Endothelial cell of umbilical vein (primary cell): Measurements from ENCODE around the gene PANX2. TPM values are rescaled to one million over a fixed set of nuclear protein-coding genes. Genes with fewer than 3 reads are reported as not detected.

Source experiments
- BruUV-seq: library from RNA; stranded (reverse); fragments of 400-500 nt; replicated peaks from 2 replicates; lab custom pipeline; 2021; lab: Mats Ljungman, UMichigan
- CTCF ChIA-PET: fragments of 300-600, 350-600 bp; sonication (Branson Sonifier 250); formaldehyde crosslinking; loops from one replicate; lab custom pipeline; 2021; ENCODE audit warnings: antibody characterized with exemption, inconsistent platforms; lab: Charles Lee
- POLR2A ChIA-PET: fragments of 300-600, 350-600 bp; sonication (Branson Sonifier 250); formaldehyde crosslinking; loops from one replicate; lab custom pipeline; 2021; ENCODE audit warnings: antibody characterized with exemption, inconsistent platforms; lab: Charles Lee
- DNase-seq: peaks from one replicate; pipeline ENCODE4 v3.0.0-alpha.2; 2011; ENCODE audit warnings: low read depth, low spot score
- FAIRE-seq: peaks from 2 replicates; lab custom pipeline; 2011; peaks lifted over from hg19 to GRCh38; lab: Jason Lieb, UNC
- H2AFZ ChIP-seq: 2 replicates; pipeline ENCODE4 v1.6.0; 2012; ENCODE audit warnings: low read depth, low read length, control low read depth, inconsistent platforms
- H3K27ac ChIP-seq: 2 replicates; pipeline ENCODE4 v1.5.1; 2011; ENCODE audit warnings: low read depth, mild to moderate bottlenecking, control low read depth, low read length, moderate library complexity; ENCODE audit not compliant: insufficient read depth
- H3K27me3 ChIP-seq, 2 experiments: 2 replicates each; pipeline versions ENCODE4 v1.6.0 to v1.6.1; 2011; ENCODE audit warnings: low read length in 2 of 2, mixed read lengths in 1 of 2; ENCODE audit not compliant: control insufficient read depth in 2 of 2, insufficient read depth in 2 of 2
- H3K36me3 ChIP-seq, 2 experiments: 2 replicates in 1 of 2; 3 replicates in 1 of 2; pipeline ENCODE4 v1.5.1; 2011; ENCODE audit warnings: low read length in 2 of 2, mild to moderate bottlenecking in 1 of 2, moderate library complexity in 1 of 2; ENCODE audit not compliant: control insufficient read depth in 2 of 2, insufficient read depth in 2 of 2; ENCODE audit errors: extremely low read depth in 1 of 2
- H3K4me1 ChIP-seq: 3 replicates; pipeline ENCODE4 v1.5.1; 2011; ENCODE audit warnings: mild to moderate bottlenecking, low read length; ENCODE audit not compliant: control insufficient read depth, insufficient read depth; ENCODE audit errors: extremely low read depth
- H3K4me2 ChIP-seq: 2 replicates; pipeline ENCODE4 v1.6.1; 2011; ENCODE audit warnings: low read length, control low read depth, mixed read lengths; ENCODE audit not compliant: insufficient read depth
- H3K4me3 ChIP-seq, 3 experiments: fragments of 200-600 bp in 1 of 3; sonication (generic), shearing (Covaris generic) in 1 of 3; replicated peaks in 1 of 3; 2 replicates each; pipeline ENCODE4 v1.5.1; 2011 to 2016; ENCODE audit warnings: control low read depth in 3 of 3, low read length in 3 of 3, mild to moderate bottlenecking in 2 of 3, inconsistent platforms in 1 of 3, low read depth in 1 of 3, moderate library complexity in 1 of 3; ENCODE audit not compliant: insufficient read depth in 1 of 3
- H3K79me2 ChIP-seq: 2 replicates; pipeline ENCODE4 v1.6.0; 2012; ENCODE audit warnings: low read length, inconsistent platforms; ENCODE audit not compliant: control insufficient read depth, insufficient read depth
- H3K9ac ChIP-seq: replicated peaks from 2 replicates; pipeline ENCODE3; 2011; ENCODE audit warnings: low read length, control low read depth; ENCODE audit not compliant: insufficient read depth; ENCODE audit errors: extremely low read depth
- H3K9me1 ChIP-seq: replicated peaks from 3 replicates; pipeline ENCODE4 v1.6.0; 2011; ENCODE audit warnings: mild to moderate bottlenecking, low read length; ENCODE audit not compliant: control insufficient read depth, insufficient read depth; ENCODE audit errors: extremely low read depth
- H3K9me3 ChIP-seq: replicated peaks from 2 replicates; pipeline ENCODE4 v1.5.1; 2012; ENCODE audit warnings: low read length, inconsistent platforms; ENCODE audit not compliant: control insufficient read depth, insufficient read depth
- H4K20me1 ChIP-seq: replicated peaks from 2 replicates; pipeline ENCODE3; 2011; ENCODE audit warnings: mild to moderate bottlenecking, low read length; ENCODE audit not compliant: control insufficient read depth, insufficient read depth; ENCODE audit errors: extremely low read depth
- CTCF ChIP-seq, 2 donors: IDR thresholded peaks; 1 replicate in 1 of 2; 2 replicates in 1 of 2; pipeline ENCODE4 v1.5.1; 2011; ENCODE audit warnings: low read length in 2 of 2, mild to moderate bottlenecking in 2 of 2, moderate library complexity in 2 of 2, control low read depth in 1 of 2, inconsistent platforms in 1 of 2, low read depth in 1 of 2; ENCODE audit not compliant: insufficient read depth in 1 of 2; ENCODE audit errors: extremely low read depth in 1 of 2
- EZH2 ChIP-seq: IDR thresholded peaks from 2 replicates; pipeline ENCODE4 v1.6.1; 2012; ENCODE audit warnings: borderline replicate concordance, low read depth, mild to moderate bottlenecking, moderate library complexity, low read length, inconsistent platforms; ENCODE audit not compliant: severe bottlenecking
- FOS ChIP-seq: IDR thresholded peaks from 2 replicates; pipeline ENCODE4 v1.6.1; 2011; ENCODE audit warnings: mild to moderate bottlenecking, low read length, moderate library complexity, borderline replicate concordance; ENCODE audit not compliant: insufficient read depth
- GATA2 ChIP-seq: IDR thresholded peaks from 2 replicates; pipeline ENCODE4 v1.7.0; 2011; ENCODE audit warnings: low read depth, mild to moderate bottlenecking, moderate library complexity, mixed read lengths, low read length; ENCODE audit not compliant: insufficient read length, insufficient read depth
- JUN ChIP-seq: IDR thresholded peaks from 2 replicates; pipeline ENCODE4 v1.6.1; 2011; ENCODE audit warnings: borderline replicate concordance, low read depth; ENCODE audit not compliant: insufficient read length, insufficient read depth
- MYC ChIP-seq: IDR thresholded peaks from one replicate; pipeline ENCODE4 v1.6.1; 2011; ENCODE audit warnings: mild to moderate bottlenecking, low read depth, low read length
- POLR2A ChIP-seq: IDR thresholded peaks from 2 replicates; pipeline ENCODE4 v1.6.1; 2012; ENCODE audit warnings: low read depth, mild to moderate bottlenecking, control low read depth, low read length
- POLR2AphosphoS5 ChIP-seq: IDR thresholded peaks from 2 replicates; pipeline ENCODE4 v1.6.1; 2012; ENCODE audit warnings: low read depth, mild to moderate bottlenecking, control low read depth, low read length, moderate library complexity; ENCODE audit not compliant: insufficient read depth
- dilution Hi-C: fragments of 300-500 bp; cut with MboI; formaldehyde crosslinking; loops from one replicate; pipeline ENCODE4 v1.15.0; 2019; ENCODE audit warnings: low sequenced_read_pairs; ENCODE audit not compliant: extremely low pct_ligation_motif_present
- intact Hi-C: fragments of 100-400 bp; cut with micrococcal nuclease; formaldehyde crosslinking; loops from one replicate; pipeline ENCODE4 v1.10.0; 2022
- polyA plus RNA-seq, 4 experiments: library from polyadenylated mRNA; depleted of rRNA in 3 of 4; stranded (reverse) in 3 of 4; unstranded in 1 of 4; fragments of >200 nt; gene quantifications; 2 replicates each; pipeline versions ENCODE4 v1.2.1 to v1.2.3, GENCODE V29; 2011 to 2012; ENCODE audit warnings: missing spikeins in 1 of 4
- total RNA-seq: library from RNA; stranded (reverse); gene quantifications from 2 replicates; pipeline ENCODE4 v1.2.3, GENCODE V29; 2021
- TF ChIP-seq, protein P1 (sequence below): IDR thresholded peaks from 2 replicates; pipeline ENCODE4 v1.6.1; 2011; ENCODE audit not compliant: insufficient read depth, insufficient read length

PANX2 gene
- total and polyA plus RNA-seq, 2 donors (not counting 3 experiments of a cell fraction or from before 2014, with no cell fraction given): 2.5 to 5.1 TPM

DNA sequence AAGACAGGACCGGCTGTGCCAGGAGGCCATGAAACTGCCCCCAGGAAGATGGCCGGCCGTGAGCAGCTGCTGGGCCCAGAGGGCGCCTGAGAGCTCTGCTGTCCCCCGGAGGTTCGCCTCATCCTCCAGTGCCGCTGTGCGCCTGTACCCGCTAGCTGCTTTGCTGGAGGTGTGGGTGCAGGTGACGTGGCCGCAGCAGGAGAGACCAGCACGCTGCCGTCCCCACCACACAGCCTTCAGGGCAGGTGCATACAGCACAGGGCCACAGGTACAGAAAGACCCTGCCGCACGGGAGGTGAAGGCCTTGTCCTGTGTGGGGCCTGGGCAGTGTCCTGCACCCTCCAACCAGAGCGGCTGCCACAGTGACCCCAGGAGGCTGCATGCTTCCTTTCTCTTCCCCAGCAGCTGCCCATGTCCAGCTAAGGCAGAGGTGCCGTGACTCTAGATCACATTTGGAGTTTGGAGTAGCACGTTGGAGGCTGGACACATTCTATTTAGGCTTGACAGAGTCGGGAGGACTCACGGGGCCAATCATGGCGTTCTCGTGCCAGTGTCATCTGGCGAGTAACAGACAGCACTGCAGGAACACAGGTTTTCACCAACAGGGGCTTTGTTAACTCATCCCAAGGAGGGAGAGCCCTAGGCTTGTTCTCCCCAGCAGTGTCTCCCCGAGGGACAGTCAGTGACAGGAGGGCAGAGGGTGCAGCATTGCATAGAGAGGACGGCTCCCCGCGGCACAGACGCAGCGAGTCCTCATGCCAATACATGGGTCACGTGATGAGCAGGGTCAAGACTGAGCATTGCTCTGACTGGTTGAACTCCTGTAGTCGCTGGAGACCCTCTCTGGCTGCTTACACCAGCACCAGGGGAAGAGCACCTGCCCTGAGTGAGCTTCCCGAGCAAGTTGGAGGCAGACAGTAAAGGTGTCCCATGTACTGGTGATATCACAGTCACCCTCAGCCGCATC, 18.7 kb upstream of the PANX2 start:
- Histone ChIP-seq H3K9me3 (no peaks in the 10 kb centered on the region), H3K27ac (no peak overlapping the region), H3K4me1 (no peaks in the 10 kb centered on the region), H3K4me3 (no peak overlapping the region), H3K4me2 (no peak overlapping the region), H4K20me1 (no peaks in the 10 kb centered on the region), H3K36me3 (peaks cover 15 to 39% of the 10 kb centered on the region in 2 experiments), H3K27me3 (no peaks in the 10 kb centered on the region), H2AFZ (no peak overlapping the region), H3K9me1 (no peaks in the 10 kb centered on the region), H3K79me2 (no peaks in the 10 kb centered on the region), H3K9ac (no peak overlapping the region)
- DNase-seq (no peak), FAIRE-seq (no peak)
- no peak for TF ChIP-seq FOS
- no peak for TF ChIP-seq GATA2
- TF ChIP-seq MYC: no peak
- TF ChIP-seq POLR2AphosphoS5: no peak
- TF ChIP-seq CTCF (IDR thresholded peaks at IDR 0.05; ENCODE audit: extremely low read depth in 1 of 2, insufficient read depth in 1 of 2, low read depth in 1 of 2, low read length in 2 of 2): no peak
- TF ChIP-seq EZH2: no peak
- TF ChIP-seq JUN: no peak
- TF ChIP-seq, protein P1, sequence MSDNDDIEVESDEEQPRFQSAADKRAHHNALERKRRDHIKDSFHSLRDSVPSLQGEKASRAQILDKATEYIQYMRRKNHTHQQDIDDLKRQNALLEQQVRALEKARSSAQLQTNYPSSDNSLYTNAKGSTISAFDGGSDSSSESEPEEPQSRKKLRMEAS: no peak
- no peak for TF ChIP-seq POLR2A
- dilution Hi-C loops (no loop called here), intact Hi-C loops (no loop called here)
- POLR2A ChIA-PET: no interaction called here
- no TSS peak for BruUV-seq
- CTCF ChIA-PET: interaction anchor here (0.8 kb wide), 1 partner anchor 39 kb away, joined by 3 read pairs; no protein-coding TSS in a partner anchor
